ENCODE data around the gene SPTLC1. TPM values are rescaled to one million over a fixed set of nuclear protein-coding genes. Genes with fewer than 3 reads are reported as not detected.
A peak's percentile ranks its signal among the peaks of the same experiment; 100 is the strongest.
"Not testable (repeated sequence)": the region's sequence is repeated elsewhere in the genome, so short reads cannot be mapped to it uniquely, and the experiment has no call there.

The SPTLC1 gene, protein sequence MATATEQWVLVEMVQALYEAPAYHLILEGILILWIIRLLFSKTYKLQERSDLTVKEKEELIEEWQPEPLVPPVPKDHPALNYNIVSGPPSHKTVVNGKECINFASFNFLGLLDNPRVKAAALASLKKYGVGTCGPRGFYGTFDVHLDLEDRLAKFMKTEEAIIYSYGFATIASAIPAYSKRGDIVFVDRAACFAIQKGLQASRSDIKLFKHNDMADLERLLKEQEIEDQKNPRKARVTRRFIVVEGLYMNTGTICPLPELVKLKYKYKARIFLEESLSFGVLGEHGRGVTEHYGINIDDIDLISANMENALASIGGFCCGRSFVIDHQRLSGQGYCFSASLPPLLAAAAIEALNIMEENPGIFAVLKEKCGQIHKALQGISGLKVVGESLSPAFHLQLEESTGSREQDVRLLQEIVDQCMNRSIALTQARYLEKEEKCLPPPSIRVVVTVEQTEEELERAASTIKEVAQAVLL
- 100 to 1,000 TPM in 2 of 4 donors, 10 to 100 TPM in 2; 90.5 to 107 (median 98.8) TPM for polyA plus RNA-seq (ENCODE audit: insufficient read length in 4 of 4)

DNA sequence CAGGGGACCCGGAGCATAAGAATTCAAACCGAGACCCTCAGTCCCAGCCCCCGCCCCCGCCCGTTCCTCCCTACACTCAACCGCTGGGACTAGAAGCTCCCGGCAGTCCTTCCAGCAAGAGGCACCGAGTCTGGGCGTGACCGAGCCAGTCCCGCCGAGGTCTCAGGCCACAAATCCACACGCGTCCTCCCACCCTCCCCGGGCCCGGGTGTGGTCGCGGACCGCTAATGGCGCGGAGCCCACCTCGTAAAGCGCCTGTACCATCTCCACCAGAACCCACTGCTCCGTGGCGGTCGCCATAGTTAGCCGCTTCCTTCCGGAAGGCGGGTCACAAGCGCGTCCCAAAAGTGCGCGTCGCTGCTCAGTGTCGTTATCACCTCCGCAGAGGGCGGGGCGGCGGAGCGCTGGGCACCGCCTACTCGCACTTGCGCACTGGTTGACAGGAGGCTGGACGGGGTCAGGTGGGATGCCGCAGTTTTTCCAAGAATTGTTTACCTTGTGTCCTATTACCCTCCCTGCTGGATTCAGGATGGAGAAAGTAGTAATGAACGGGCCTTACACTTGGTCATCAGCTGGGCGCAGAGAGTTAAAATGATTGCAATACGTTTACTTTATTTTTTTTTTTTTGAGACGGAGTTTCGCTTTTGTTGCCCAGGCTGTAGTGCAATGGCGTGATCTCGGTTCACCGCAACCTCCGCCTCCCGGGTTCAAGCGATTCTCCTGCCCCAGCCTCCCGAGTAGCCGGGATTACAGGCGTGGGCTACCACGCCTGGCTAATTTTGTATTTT, at the start of gene SPTLC1:
SPTLC1 (minus strand) TSS at position 343 of the 788 bp plus-strand sequence; CDS start at position 300, 43 bp downstream.
- peak; percentile 90 to 92 (median 90) for DNase-seq (ENCODE audit: low read depth in 4 of 4, low spot score in 3 of 4)

DNA sequence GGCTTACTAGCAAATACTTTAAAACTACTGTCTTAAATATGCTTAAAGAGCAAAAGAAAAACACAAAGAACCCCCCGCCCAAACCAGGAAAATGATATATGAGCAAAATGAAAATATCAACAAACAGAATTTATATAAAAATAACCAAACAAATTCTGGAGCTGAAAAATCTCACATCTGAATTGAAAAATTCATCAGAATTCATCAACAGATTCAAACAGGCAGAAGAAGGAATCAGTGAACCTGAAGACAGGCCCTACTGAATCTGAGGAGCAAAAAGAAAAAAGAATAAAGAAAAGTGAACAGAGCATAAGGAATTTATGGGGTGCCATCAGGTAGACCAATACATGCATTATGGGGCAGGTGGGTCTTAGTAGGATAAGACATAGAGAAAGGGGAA, 49.8 kb upstream of the SPTLC1 start:
- no peak for DNase-seq (ENCODE audit: low read depth in 4 of 4, low spot score in 3 of 4)

DNA sequence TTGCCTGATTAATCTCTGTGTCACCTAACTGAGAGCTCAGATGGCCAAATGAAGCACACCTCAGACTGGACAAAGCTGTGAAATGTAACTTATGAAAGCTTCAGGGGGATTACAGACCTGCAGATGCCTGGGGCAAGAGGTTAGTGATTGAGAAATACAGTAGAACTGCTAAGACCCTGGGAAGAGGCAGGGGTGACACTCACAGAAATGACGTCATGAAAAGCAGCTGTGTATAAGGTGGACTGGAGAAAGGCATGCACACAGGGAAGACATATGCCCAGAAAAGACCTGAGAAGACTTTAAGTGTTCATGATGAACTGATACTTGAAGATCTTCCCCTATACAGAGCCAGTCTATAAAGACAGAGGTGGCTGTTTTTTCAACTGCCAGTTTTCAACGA, 49.3 kb upstream of the SPTLC1 start:
- DNase-seq (ENCODE audit: low read depth in 4 of 4, low spot score in 3 of 4) = no peak

DNA sequence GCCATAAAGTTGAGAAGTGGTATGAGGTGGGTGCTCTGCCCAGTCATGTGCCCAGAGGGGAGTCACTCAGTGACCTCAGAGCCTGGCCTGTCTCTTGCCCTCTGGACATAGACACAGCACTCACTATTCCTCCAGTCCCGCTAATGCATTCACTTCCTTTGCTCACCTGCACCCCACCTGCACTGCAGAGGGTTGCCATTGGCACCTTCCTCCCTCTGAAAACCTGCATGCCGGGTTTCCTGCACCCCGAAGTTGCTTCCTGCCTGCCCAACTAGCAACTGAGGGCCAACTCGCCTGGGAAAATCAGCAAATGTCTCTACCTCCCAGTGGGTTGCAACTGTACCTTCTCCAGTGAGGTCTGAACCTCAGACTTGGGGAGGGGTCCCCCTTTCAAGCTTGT, 48.1 kb upstream of the SPTLC1 start:
- no peak for DNase-seq (ENCODE audit: low read depth in 4 of 4, low spot score in 3 of 4)

DNA sequence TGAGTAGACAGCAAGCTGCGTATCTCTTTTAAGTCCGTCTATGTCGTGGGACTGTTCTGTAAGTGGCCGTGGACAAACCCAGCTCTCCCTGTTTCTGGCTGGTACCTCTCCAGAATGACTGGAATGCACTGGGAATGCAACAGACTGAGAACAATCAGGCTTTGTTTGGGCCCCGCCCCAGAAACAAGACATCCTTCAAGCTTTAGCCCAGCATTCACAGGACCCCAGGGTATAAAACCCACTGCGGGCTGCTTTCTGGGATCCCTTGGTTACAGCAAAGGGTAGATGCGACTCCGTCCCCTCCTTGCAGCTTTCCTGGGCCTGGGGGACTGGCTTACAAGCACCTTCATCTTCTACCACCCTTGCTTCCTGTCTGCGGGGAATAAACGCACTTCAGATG, 45.6 kb upstream of the SPTLC1 start:
- DNase-seq (ENCODE audit: low read depth in 4 of 4, low spot score in 3 of 4) = no peak

DNA sequence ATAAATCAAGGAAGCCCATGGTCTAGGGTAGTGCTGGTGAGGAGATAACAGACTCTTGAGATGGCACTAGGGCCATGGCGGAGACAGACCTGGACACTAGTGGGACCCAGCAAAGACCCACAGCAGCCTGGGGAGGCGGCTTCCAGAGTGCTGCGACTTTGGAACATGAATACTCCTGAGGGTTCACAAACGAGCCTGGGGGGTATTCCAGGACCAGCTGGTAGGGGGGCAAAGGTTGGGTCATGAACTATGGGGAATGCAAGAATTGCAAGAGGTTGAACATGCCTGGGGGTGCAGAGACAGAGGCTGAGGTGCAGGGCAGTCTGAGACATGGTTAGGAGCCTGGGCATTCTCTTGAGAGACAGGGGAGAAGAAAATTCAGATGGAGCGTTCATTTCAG, 43.8 kb upstream of the SPTLC1 start:
- DNase-seq (ENCODE audit: low read depth in 4 of 4, low spot score in 3 of 4) = no peak

DNA sequence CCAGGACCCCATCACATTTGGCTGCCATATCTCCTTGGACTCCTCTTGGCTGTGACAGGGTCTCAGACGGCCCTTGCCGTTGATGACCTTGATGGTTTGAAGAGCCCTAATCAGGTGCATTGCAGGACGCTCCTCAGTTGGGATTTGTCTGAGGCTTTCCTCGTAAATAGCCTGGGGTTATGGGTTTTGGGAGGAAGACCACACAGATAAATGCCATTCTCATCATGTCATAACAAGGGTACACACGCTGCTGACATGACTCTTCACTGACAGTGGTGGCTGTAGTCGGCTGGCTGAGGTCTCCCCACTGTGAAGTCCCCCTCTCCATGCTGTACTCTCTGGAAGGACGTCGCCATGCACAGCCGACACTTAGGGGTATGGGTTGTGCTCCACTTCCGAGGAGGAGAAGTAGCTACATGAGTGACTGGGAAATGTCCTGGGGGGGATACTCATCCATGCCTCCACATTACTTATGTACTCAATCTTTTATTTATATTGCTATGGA, 42.9 kb upstream of the SPTLC1 start:
- no peak for DNase-seq (ENCODE audit: low read depth in 4 of 4, low spot score in 3 of 4)

DNA sequence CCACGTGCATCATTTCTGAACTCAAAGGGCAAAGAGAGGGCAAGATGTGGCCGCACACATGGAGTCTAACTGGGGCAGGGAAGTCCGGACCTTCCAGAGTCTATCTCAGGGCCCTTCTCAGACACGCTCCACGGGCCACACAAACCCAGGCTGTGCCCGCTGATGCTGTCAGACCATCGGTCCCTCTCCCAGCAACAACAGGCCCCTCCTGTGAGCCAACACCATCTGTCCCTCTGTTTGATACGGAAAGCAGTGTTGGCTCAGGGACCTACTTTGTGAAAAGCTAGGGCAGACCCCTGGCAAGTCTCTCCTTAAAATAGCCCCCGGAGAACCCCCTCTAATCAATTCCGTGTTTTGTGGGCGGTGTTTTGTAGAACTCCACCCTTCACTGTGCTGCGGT, 40.5 kb upstream of the SPTLC1 start:
- DNase-seq (ENCODE audit: low read depth in 4 of 4, low spot score in 3 of 4) = not testable (repeated sequence)

DNA sequence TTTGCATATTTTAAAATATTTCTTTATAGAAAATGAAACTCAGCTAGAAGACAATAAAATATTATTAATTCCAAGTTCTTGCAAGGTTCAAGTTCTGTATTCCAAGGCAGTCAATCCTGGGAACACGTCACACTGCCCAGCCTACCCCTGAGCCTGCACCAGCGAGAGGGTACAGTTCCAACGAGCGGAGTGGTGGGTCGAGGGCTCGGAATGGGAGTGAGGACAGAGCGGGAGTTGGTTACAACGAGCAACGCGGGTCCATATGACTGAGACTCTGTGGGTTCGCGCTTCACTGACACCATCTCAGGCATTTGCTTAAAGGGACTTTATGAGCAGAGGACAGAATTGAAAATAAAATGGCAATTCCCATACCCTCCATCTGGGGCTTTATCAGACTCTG, 40.0 kb upstream of the SPTLC1 start:
- DNase-seq (ENCODE audit: low read depth in 4 of 4, low spot score in 3 of 4) = no peak

DNA sequence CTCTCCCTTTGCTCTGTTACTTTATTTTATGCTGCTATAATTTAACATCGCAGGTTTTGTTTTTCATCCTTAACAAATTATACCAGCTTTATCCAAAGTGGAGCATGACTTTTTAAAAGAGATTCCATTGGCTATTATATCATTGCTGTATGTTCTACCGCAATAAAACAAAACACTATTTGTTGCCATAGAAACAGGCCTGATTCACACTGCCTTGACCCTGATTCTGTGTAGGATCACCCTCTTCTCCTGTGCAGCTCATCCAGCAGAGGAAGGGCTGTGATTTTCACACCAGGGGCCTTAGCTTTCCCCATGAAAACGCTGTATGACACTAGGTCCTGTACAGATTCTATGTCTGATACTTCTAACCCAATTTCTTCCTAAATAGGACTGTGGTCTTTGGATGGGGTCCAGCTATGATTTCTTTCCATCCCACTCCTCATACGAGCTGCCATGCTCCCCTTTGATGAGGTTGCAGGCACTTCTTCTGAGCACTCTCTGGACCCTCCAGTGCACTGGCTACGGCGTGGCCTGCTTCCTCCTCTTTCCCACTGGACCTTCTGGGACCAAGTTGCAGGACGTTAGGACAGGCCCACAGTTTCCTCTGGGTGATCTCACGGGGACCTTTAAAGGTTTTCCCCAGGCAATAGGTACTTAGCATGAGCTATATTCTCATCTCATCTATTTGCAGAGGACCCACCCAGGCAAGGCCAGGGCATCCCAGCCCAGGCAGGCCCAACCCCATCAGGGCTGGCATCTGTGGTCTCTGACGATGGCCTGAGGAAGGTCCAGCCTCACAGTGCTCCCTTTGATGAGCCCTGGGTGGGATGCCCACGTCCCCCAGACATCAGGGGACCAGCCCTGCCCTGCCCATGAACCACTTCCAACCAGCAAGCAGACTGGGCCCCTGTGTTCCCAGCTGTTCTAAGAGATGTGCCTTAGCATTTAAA, 38.5 kb upstream of the SPTLC1 start:
- not testable (repeated sequence) for DNase-seq (ENCODE audit: low read depth in 4 of 4, low spot score in 3 of 4)

DNA sequence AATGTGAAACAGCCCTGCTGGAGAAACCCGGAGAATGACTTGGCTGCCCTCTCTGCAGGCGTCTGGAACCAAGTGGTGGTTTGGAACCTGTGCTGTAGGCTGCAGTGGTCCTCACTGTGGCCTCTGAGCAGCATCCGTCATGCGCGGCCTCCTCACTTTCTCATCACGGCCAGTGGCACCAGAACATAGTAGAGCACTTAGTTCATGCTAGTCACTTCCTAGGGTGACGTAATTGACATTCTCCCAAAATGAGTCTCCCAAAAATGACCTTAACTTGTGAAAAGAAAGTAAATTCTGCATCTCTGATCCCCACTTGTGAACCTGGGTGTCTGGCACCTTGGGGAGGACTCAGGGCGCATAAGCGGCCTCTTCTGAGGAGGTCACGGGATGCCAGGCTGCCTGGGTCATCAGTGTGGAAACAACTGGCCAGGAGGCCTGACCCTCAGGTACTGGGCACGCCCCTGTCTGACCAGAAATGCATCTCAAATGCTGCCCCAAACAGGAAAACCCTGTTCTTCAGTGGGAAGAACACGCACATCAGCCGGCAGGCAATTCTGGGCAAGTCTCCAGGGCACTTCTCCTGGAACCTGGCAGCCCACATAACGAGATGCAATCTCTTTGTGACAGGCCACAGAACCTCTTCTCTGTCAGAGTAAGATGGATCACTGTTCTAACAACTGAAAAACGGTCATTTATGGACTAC, 36.6 kb upstream of the SPTLC1 start:
- no peak for DNase-seq (ENCODE audit: low read depth in 4 of 4, low spot score in 3 of 4)

DNA sequence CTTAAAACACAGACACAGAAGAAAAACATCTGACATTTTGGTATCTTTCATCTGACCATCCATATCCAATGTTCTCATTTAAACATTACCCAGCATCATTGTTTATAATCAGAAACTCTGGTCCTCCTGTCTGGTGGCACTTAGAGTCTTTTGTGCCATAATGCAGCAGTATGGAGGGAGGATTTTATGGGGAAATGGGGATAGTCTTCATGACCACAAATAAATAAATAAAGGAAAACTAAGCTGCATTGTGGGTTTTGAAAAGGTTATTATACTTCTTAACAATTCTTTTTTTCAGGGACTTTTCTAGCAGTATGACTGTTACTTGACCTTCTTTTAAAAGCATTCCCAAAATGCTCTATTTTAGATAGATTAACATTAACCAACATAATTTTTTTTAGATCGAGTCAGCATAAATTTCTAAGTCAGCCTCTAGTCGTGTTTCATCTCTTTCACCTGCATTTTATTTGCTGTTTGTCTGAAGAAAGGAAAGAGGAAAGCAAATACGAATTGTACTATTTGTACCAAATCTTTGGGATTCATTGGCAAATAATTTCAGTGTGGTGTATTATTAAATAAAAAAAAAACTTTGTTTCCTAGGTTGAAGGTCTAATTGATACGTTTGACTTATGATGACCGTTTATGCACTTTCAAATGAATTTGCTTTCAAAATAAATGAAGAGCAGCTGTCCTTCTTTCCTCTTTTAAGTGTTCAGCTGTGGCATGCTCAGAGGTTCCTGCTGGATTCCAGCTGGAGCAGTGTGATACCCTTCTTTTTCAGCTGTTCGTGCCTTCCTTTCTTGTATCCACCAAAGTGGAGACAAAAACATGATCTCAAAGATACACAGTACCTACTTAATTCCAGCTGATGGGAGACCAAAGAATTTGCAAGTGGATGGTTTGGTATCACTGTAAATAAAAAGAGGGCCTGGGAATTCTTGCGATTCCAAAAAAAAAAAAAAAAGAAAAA, 35.6 kb upstream of the SPTLC1 start:
- not testable (repeated sequence) for DNase-seq (ENCODE audit: low read depth in 4 of 4, low spot score in 3 of 4)

DNA sequence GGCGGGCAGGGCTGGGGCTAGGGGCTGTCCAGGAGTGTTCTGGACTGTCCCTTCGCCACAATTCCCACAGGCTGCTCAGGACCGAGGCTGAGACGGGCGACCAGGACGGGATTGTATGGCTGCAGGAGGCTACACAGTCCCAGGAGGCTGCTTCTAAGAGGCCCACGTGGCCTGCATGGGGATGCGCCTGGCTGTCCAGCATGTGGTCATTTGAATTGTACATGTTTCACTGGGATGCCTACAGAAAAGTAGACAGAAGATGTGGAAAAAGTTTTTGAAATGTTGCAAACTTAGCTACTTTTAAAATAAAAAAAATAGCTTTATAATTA, 32.6 kb upstream of the SPTLC1 start:
- no peak for DNase-seq (ENCODE audit: low read depth in 4 of 4, low spot score in 3 of 4)

DNA sequence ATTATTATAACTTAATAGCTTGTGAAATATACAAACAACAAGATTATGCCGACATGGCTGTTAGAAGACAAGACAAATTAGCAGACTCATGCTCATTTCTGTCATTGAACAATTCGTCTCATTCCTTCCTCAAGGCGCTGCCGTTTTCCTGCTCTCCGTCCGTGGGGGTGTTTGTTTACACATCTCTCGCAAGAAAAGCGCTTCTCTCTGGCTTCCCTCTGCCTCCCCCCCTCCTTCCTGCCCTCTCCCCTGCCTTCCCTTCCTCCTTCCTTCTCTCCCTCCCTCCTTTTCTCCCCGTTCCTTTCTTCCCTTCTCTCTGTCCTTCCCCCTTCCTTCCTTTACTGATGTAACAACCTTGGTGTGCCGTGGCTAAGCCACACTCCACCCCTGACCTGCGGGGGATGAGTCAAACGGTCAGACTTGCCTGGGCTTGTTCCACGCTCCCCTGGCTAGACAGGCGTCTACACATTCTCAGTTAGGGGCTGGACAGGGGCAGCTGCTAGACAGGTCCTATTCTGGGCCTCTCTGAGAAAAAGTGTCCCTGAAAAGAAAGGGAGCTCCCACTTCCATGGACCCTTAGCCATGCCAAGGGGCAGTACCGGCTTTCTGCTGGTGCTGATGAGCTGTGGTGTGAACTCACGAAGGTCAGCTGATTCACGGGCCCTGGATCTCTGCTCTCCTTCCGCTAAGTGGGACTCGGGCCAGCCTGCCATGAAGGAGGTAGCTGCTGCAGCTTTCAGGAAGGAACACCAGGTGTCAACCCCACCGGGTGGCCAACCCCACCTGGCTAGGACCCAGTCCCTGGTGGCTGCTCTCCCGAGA, 32.0 kb upstream of the SPTLC1 start:
- peak in 1 of 4 donors; percentile 37 for DNase-seq (ENCODE audit: low read depth in 4 of 4, low spot score in 3 of 4)

DNA sequence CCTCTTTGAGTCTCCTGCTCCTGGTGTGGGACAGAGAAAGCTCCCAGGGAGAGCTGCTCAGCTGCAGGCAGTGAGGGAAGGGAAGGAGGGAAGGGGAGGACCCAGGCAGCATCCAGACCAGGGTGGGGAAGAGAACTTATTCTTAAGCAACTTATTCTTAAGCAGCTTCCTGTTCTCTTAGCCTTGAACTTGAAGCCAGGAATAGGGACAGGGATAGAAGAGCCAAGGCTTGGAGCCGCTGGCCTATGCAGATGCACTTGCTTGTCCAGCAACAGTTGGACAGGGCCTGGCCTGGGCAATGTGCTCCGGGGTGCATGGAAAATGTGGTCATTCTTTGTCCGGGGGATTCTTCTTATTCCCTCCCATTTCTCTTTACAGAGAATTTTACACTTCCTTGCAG, 31.4 kb upstream of the SPTLC1 start:
- DNase-seq (ENCODE audit: low read depth in 4 of 4, low spot score in 3 of 4) = no peak

DNA sequence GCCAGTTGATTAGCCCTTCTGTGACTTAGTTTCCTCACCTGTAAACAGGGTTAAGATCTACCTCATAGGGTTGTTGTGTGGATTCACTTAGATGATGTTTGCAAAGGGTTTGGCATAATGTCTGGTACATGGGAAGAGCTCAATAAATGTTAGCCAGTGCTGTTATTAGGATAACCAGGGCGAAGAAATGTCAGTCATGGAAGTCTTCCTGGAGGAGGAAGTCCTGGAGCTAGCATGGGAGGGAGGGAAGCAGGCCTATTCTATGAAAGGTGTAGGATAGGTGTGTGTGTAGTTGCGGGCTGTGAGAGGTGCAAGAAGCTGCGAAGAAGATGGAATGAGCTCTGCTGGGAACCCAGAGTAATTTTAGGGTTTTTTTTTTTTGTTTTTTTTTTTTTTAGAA, 30.6 kb upstream of the SPTLC1 start:
- DNase-seq (ENCODE audit: low read depth in 4 of 4, low spot score in 3 of 4) = not testable (repeated sequence)

DNA sequence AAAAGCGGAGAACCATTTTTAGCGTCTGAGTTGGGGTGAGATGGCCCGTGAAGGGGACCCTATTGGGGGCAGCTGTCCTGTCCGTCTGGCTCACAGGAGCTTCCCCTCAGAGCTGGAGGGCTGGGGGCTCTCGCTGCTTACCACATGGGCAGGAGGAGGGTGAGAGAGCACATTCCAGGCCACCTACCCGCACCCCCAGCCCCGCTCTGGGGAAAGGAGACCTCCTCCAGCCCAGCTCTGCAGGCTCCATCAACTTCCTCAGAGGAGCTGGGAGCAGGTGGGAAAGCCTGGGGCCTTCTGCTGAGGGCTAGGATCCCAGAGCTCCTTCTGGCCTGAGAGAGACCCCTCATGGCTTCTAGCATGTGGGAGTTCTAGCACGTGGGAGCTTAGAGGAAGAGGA, 27.1 kb upstream of the SPTLC1 start:
- DNase-seq (ENCODE audit: low read depth in 4 of 4, low spot score in 3 of 4) = no peak
